Rectal smooth muscle tissue (tissue), 1 donor: ENCODE measurements around the gene GPR55.
"Not testable (repeated sequence)": the region's sequence is repeated elsewhere in the genome, so short reads cannot be mapped to it uniquely, and the experiment has no call there.

Source experiments
- H3K27ac ChIP-seq: one replicate; pipeline ENCODE4 v1.7.0; 2013; ENCODE audit warnings: low read depth, low read length, inconsistent platforms
- H3K27me3 ChIP-seq: one replicate; pipeline ENCODE4 v1.7.0; 2013; ENCODE audit warnings: low read length; ENCODE audit not compliant: control insufficient read depth, insufficient read depth
- H3K36me3 ChIP-seq: one replicate; pipeline ENCODE4 v1.7.0; 2013; ENCODE audit warnings: low read length; ENCODE audit not compliant: control insufficient read depth, insufficient read depth
- H3K4me1 ChIP-seq: one replicate; pipeline ENCODE4 v1.7.0; 2013; ENCODE audit warnings: low read length; ENCODE audit not compliant: control insufficient read depth, insufficient read depth
- H3K4me3 ChIP-seq: one replicate; pipeline ENCODE4 v1.7.0; 2013; ENCODE audit warnings: low read length
- H3K9ac ChIP-seq: one replicate; pipeline ENCODE4 v1.7.0; 2013; ENCODE audit warnings: low read length

GPR55 gene

GRCh38 chr2:230937362-230937761 lies 12.3 kb upstream of the GPR55 start:
- no peaks in the 10 kb centered on the region for H3K4me1 ChIP-seq
- no peaks in the 10 kb centered on the region for H3K36me3 ChIP-seq
- no peak overlapping the region for H3K4me3 ChIP-seq

GRCh38 chr2:230936243-230936642 lies 11.2 kb upstream of the GPR55 start:
- H3K27me3 ChIP-seq, H3K9ac ChIP-seq: not testable (repeated sequence)

More at GRCh38 chr2:230937362-230937761, 12.3 kb upstream of the GPR55 start:
- Histone ChIP-seq H3K9ac (no peak overlapping the region), H3K27ac (no peak overlapping the region), H3K27me3 (no peaks in the 10 kb centered on the region)

GRCh38 chr2:230935130-230935430 lies 10.0 kb upstream of the GPR55 start:
- no peaks in the 10 kb centered on the region for H3K4me1 ChIP-seq
- no peak overlapping the region for H3K27ac ChIP-seq
- H3K27me3 ChIP-seq = no peaks in the 10 kb centered on the region
- H3K9ac ChIP-seq = no peak overlapping the region
- H3K4me3 ChIP-seq = no peak overlapping the region
- H3K36me3 ChIP-seq = no peaks in the 10 kb centered on the region

More at GRCh38 chr2:230936243-230936642, 11.2 kb upstream of the GPR55 start:
- H3K4me3 ChIP-seq, H3K36me3 ChIP-seq, H3K27ac ChIP-seq, H3K4me1 ChIP-seq: not testable (repeated sequence)

- Histone ChIP-seq H3K9ac (no peak overlapping the region), H3K4me1 (no peaks in the 10 kb centered on the region), H3K36me3 (no peaks in the 10 kb centered on the region), H3K27me3 (no peaks in the 10 kb centered on the region), H3K4me3 (no peak overlapping the region), H3K27ac (no peak overlapping the region)
Measured at GRCh38 chr2:230934231-230935129, 9.4 kb upstream of the GPR55 start.

- Histone ChIP-seq H3K4me3 (no peak overlapping the region), H3K27ac (no peak overlapping the region), H3K27me3 (no peaks in the 10 kb centered on the region), H3K9ac (no peak overlapping the region), H3K4me1 (no peaks in the 10 kb centered on the region), H3K36me3 (no peaks in the 10 kb centered on the region)
Measured at GRCh38 chr2:230933521-230934180, 8.6 kb upstream of the GPR55 start.

- H3K27me3 ChIP-seq = no peaks in the 10 kb centered on the region
- no peaks in the 10 kb centered on the region for H3K4me1 ChIP-seq
- H3K36me3 ChIP-seq = no peaks in the 10 kb centered on the region
- H3K9ac ChIP-seq = no peak overlapping the region
- no peak overlapping the region for H3K4me3 ChIP-seq
- H3K27ac ChIP-seq = no peak overlapping the region
Measured at GRCh38 chr2:230932556-230933511, 7.8 kb upstream of the GPR55 start.

GRCh38 chr2:230931556-230932231 lies 6.7 kb upstream of the GPR55 start:
- Histone ChIP-seq H3K9ac (no peak overlapping the region), H3K4me3 (no peak overlapping the region), H3K36me3 (no peaks in the 10 kb centered on the region), H3K27ac (no peak overlapping the region), H3K4me1 (no peaks in the 10 kb centered on the region), H3K27me3 (no peaks in the 10 kb centered on the region)

- Histone ChIP-seq H3K36me3 (no peaks in the 10 kb centered on the region), H3K27ac (no peak overlapping the region), H3K4me3 (no peak overlapping the region), H3K9ac (no peak overlapping the region), H3K27me3 (no peaks in the 10 kb centered on the region), H3K4me1 (no peaks in the 10 kb centered on the region)
Measured at GRCh38 chr2:230930928-230931555, 6.0 kb upstream of the GPR55 start.

GRCh38 chr2:230930149-230930780 lies 5.2 kb upstream of the GPR55 start:
- Histone ChIP-seq H3K36me3 (no peaks in the 10 kb centered on the region), H3K9ac (no peak overlapping the region), H3K4me3 (no peak overlapping the region), H3K27ac (no peak overlapping the region), H3K4me1 (no peaks in the 10 kb centered on the region), H3K27me3 (no peaks in the 10 kb centered on the region)

GRCh38 chr2:230929381-230930148 lies 4.5 kb upstream of the GPR55 start:
- no peak overlapping the region for H3K9ac ChIP-seq
- H3K4me1 ChIP-seq = no peaks in the 10 kb centered on the region
- H3K27me3 ChIP-seq = no peaks in the 10 kb centered on the region
- no peak overlapping the region for H3K4me3 ChIP-seq
- H3K36me3 ChIP-seq = no peaks in the 10 kb centered on the region
- no peak overlapping the region for H3K27ac ChIP-seq
